HG03139 (cell line): Measurements from ENCODE around the gene LCE2A.
"Not testable (repeated sequence)": the region's sequence is repeated elsewhere in the genome, so short reads cannot be mapped to it uniquely, and the experiment has no call there.

Source experiments
- ATAC-seq: cut with Tn5 transposase; IDR thresholded peaks from one replicate; pipeline ENCODE4 v1.9.1; 2021; ENCODE audit not compliant: unreplicated experiment

Gene LCE2A, protein sequence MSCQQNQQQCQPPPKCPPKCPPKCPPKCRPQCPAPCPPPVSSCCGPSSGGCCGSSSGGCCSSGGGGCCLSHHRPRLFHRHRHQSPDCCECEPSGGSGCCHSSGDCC

DNA sequence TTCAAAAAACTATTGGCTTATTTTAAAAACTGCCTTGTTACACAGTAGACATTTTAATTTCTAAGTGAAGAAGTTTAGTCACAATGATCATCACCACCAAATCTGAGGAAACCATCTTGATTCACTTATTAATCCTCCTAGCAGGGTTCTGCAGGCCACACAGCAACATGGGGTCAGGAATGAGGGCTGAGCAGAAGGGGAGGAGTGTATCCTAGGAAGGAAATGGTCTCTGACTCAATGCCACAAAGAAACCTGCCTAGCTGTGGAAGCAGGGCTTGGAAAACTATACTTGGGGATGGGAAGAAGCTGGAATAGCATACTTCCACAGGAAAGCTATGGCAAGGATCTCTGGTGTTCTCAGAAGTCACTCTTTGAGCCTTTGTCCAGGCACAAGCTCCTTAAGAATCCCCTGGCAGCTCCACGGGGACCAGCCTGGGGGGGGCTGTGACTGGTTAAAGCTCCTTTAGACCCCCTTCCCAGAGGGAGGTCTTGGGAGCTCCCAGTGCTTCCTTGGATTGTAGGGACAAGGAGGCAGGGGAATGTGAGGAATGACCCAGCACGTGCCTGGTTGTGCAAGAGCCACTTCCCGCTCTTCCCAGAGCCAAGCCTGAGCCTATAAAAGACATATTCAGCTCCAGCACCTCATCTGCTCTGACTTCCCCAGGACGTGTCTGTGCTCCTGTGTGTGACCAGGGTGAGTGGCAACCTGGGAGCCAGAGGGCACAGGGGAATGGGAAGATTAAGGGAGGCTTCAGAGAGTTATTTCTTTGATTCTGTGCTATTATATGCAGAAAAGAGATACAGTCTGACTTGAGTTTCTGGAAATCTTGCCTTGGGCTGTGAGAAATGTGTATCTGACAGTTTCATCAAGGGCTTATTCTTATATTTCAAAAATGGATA is at the start of gene LCE2A:
LCE2A (plus strand) TSS at position 645 of the 900 bp plus-strand sequence. CDS start 557 bp downstream, outside the sequence.
- ATAC-seq, result no peak

DNA sequence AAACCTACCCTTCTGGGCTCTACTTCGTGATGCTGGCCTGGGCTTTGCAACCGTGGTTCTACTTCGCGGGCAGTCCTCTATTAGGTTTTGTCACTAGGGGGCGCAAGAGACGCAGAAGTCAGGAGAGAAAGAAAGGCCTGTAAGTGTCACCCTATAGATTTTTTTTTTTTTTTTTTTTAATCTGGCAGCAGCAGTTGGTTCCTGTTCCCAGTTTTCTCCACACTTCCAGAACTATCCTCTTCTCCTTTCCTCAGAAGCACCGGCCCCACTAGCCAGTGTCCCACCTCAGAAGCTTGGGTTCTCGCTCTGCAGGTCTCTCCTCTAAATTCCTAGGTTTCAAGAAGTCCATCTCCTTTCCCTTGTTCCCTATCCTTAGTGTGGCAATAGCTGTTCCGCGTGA is 44.0 kb upstream of the LCE2A start:
- ATAC-seq, result no peak

DNA sequence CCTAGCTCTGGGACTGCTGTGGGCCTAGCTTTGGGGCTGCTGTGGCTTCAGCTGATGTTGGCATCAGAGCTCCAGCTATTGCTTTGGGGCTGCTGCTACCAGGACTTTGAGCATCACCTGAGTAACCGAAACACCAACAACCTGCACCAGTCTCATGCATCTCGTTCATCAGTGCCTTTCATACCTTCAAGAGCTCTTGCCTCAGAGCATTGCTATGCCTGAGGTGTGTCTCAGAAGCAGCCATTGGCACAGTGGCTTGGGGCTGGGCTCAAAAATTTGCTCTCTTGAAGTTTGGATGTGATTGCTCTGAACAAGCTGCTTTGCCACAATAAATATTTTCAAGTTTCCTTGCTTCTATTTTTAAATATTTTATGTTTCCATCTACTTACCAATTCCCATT is 41.7 kb upstream of the LCE2A start:
- no peak for ATAC-seq

DNA sequence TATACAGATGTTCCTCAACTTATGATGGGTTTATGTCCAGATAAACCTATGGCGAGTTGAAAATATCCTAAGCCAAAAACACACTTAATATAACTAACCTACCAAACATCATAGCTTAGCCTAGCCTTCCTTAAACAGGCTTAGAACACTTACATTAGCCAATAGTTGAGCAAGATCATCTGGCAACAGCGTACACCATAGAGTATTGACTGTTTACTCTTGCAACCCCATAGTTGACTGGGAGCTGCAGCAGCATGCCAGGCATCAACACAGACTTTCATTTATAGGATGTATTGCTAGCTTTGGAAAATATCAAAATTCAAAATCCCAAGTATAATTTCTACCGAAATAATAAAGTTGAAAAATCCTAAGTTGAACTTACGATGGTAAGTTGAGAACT is 40.5 kb upstream of the LCE2A start:
- ATAC-seq, result no peak

DNA sequence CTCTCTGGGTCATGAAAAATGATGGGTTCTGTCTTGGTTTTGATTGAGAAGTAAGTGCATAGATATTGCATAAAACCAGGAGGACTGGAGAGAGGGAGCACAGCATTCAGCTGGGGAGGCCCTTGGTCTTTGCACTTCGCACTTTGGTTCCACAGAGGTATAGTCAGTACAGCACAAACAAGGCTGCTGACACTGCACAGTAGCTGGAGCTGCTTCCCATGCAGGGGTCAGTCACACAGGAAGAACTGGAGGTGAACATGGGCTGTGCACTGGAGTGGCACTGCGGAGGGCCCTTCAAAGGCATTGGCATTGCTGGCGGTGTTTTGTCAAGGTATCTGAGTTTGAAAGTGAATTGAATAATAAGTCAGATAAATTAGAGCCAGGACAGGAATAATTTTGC is 39.5 kb upstream of the LCE2A start:
- no peak for ATAC-seq

DNA sequence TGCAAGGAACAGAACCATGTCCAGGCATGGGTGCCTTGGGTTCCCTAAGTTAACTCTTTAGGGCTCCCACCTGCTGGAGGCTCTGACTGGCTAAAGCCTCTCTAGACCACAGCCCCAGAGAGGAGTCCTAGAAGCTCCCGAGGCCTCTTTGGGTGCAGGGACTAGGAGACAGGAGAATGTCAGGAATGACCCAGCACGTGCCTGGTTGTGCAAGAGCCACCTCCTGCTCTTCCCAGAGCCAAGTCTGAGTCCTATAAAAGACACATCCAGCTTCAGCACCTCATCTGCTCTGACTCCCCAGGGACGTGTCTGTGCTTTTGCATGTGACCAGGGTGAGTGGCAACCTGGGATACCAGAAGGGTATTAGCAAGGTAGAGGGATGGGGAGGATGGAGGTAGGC is 35.0 kb upstream of the LCE2A start, which contains the start of gene LCE2D:
LCE2D (plus strand) TSS at position 283 of the 400 bp plus-strand sequence. CDS start 726 bp downstream, outside the sequence.
- no peak for ATAC-seq

DNA sequence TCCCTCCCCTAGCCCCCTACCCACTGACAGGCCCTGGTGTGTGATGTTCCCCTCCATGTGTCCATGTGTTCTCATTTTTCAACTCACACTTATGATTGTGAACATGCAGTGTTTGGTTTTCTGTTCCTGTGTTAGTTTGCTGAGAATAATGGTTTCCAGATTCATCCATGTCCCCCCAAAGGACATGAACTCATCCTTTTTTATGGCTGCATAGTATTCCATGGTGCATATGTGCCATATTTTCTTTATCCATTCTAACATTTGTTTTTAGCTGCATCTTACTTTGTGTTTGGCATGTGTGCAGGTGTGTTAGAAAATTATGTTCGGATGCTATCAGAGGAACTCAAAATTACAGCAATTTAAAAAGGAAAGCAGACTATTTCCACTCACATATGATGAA is 32.0 kb upstream of the LCE2A start:
- ATAC-seq, result not testable (repeated sequence)

DNA sequence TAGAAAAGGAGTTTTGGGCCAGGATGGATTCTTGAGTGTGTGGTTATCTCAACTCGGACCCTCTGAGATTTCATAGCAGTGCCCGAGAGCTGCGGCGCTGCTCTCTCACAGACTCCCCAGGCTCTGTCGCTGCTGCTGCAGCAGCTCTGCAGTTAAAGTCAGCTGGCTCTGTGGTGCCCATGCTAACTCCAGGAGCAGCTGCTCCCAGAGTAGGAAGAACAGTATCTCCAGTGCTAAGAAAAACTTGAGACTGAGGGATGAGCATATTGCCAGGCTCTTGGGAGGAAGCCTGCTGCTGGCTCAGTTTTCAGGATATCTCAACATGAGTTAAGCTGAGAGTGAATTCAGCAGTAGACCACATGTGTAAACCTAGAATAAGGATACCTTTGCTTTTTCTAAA is 30.5 kb upstream of the LCE2A start:
- ATAC-seq, result no peak

DNA sequence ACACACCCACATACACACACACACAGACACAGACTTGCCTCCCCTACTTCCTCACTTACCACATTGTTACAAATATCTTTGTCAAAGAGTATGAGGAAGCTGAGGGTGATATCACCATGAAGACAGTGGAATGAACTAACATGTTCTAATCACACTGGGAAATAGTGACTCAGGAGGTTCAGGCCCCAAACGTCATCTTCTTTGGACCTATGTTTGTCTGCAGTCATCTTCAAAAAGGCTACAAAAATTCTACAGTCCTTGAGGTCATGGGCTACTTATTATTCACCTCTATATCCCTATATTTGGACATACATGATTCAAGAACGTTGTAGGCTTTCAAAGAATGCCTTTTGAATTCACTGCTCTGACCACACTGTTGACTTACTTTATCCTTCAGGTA is 25.1 kb upstream of the LCE2A start:
- ATAC-seq, result no peak

DNA sequence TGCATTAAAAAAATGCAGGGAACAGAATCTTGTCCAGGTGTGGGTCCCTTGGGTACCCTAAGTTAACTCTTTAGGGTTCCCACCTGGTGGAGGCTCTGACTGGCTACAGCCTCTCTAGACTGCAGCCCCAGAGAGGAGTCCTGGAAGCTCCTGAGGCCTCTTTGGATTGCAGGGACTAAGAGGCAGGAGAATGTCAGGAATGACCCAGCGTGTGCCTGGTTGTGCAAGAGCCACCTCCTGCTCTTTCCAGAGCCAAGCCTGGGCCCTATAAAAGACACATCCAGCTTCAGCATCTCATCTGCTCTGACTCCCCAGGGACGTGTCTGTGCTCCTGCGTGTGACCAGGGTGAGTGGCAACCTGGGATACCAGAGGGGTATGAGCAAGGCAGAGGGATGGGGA is 23.2 kb upstream of the LCE2A start, which contains the start of gene LCE2C:
LCE2C (plus strand) TSS at position 297 of the 400 bp plus-strand sequence. CDS start 737 bp downstream, outside the sequence.
- ATAC-seq, result not testable (repeated sequence)

DNA sequence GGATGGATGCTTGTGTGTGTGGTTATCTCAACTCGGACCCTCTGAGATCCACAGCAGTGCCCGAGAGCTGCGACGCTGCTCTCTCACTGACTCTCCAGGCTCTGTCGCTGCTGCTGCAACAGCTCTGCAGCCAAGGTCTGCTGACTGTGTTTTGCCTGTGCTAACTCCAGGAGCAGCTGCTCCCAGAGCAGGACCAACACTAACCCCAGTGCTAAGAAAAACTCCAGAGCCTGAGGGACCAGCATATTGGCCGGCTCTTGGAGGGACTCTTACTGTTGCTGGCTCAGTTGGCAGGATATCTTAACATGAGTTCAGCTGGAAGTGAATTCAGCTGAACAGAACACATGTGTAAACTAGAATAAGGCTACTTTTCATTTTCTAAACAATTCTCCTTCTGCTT is 18.7 kb upstream of the LCE2A start:
- no peak for ATAC-seq

DNA sequence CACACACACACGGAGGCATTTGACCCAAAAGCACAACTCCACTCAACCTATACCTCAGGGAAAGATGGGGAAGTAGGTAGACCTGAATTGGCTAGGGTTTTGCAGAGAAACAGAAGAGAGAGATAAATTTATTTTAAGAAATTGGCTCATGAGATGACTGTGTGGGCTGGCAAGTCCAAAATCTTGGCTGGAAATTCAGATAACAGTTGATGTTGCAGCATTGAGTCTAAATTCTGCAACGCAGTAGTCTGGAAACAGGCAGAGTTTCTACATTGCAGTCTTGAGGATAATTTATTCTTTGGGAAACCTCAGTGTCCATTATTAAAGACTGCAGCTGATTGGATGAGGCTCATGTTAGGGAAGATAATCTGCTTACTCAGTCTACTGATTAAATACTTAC is 16.5 kb upstream of the LCE2A start:
- no peak for ATAC-seq

DNA sequence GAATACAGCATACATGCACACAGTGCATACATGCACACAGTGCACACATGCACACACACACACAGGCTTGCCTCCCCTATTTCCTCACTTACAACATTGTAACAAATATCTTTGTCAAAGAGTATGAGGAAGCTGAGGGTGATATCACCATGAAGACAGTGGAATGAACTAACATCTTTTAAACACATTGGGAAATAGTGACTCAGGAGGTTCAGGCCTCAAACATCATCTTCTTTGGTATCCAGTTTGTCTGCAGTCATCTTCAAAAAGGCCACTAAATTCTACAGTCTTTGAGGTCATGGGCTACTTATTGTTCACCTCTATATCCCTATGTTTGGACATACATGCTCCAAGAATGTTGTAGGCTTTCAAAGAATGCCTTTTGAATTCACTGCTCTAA is 14.3 kb upstream of the LCE2A start:
- no peak for ATAC-seq

DNA sequence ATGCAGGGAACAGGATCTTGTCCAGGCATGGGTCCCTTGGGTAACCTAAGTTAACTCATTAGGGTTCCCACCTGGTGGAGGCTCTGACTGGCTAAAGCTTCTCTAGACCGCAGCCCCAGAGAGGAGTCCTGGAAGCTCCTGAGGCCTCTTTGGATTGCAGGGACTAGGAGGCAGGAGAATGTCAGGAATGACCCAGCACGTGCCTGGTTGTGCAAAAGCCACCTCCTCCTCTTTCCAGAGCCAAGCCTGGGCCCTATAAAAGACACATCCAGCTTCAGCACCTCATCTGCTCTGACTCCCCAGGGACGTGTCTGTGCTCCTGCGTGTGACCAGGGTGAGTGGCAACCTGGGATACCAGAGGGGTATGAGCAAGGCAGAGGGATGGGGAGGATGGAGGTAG is 12.3 kb upstream of the LCE2A start, which contains the start of gene LCE2B:
LCE2B (plus strand) TSS at position 301 of the 400 bp plus-strand sequence. CDS start 721 bp downstream, outside the sequence.
- ATAC-seq, result not testable (repeated sequence)

DNA sequence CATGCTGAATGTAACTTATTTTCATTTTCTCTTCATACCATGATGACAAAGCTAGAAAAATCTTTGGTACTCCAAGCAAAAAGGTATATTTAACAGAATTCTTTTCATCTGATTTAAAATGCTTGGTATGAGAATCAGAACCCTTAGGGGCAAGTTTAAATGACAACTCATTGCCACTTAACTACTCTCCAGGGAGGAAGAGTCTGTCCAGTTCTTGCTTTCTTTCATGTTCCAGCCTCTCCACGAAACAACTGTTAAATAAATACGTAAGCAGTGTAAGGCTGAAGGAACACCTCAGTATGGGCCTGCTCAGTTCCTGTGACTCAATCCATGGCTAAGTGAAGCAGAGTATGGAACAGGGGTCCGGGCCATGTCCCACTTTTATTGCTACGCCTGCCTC is 1.6 kb downstream of the LCE2A start:
- no peak for ATAC-seq

DNA sequence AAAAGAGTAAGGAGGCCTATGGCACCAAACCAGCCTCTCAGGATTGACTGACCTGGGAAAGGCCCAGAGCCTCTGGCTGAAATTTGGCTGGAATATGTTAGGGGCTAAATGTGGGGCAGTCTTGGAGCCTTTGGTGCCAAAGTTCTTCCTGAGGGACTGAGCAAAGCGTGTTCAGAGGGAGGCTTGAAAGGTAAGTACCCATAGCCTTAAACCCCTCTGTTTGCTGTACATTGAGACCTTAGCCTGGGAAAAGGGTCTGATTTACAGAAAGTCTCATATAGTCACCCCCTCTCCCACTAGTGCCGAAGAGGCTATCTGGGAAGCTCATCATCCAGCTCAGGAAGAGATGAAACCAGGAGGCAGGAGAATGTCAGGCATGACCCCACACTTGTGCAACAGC is 9.7 kb downstream of the LCE2A start, which contains the start of gene LCE4A:
LCE4A (plus strand) TSS at position 301 of the 400 bp plus-strand sequence. CDS start 916 bp downstream, outside the sequence.
- ATAC-seq, result no peak

DNA sequence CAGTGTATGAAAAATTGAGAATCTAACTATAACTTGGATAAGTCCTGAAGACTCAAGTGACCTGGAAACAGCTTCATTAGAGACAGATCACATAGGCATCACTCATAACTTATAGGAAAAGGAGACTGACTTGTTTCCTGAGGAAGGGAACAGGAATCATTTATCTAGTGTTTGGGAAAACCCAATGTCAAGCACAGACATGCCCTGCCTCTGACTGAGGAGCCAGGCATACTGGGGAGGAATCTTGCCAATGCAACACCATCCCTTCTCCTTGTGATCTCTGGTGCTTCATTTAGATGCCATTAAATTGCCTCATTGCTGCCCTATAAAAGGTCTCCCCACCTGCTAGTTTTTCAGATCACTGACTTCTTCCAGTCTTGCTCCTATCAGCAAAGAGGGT is 20.1 kb downstream of the LCE2A start:
- no peak for ATAC-seq

DNA sequence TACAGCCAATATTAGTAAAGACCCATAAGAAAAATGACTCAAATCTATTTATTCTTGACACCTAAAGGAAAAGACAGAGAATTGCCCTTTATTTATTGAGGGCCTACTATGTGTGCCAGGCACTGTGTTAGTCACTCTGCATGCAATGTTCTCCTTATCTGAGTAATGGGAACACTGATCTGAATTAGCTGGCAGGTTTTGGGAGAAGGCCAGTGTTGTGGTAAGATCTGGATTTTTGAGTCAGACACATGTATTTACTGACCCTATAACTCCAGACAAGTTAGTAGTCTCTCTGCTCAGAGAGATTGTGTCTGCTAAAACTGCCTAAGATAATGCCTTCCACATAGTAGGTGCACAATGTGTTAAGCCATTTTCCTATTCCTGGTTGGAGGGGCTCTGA is 27.1 kb downstream of the LCE2A start:
- no peak for ATAC-seq

DNA sequence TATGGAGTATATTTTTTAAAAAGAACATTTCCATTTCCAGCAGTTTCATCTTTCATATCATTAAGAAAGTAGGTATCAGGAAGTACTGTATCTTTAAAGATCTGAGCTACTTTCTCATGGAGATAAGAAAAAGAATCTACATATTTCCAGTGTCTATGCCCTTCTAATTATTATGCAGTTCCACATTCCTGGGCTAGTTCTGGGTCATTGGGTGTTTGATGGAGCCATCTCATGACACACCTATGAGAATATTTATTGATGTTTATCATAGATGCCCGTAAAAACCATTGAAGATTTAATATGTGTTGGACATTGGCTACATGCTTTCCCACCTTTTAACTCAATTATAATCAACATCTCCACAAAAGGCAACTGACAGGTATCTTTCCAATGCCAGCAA is 30.8 kb downstream of the LCE2A start:
- ATAC-seq, result no peak

DNA sequence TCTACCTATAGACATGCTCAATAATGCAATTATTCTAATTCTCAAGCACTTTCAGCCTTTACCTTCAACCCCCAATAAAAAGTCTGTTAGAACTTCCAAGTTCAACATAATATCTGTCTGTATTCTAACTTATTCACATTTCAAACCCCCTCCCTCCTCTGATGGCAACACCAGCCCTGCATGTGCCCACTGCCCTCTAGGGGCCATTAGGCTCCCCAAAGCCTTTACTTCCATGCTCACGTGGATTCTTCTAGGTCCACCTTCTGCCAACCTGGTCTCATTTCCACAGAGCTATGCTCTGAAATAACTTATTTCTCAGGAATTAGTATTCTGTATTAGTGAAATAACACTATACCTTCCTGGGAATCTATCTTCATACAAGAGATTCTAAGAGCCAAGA is 37.5 kb downstream of the LCE2A start:
- no peak for ATAC-seq

DNA sequence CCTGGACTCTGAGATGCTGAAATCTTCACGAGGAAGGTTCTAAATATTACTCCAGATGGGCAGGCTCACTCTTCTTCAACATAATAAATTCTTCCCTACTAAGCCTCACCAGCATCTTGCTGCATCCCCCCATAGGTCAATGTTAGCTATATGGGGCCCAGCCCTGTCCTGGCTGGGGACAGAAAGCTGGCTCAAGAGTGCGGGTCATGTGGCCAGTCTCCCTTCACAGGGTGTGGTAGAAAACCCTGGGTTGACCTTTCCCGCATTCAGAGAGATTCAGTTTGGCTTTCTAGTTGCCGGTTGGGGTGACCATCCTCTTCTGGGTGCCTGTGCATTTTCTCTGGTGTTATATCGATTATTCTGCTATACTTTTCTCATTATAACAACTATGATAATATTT is 39.9 kb downstream of the LCE2A start:
- ATAC-seq, result no peak

DNA sequence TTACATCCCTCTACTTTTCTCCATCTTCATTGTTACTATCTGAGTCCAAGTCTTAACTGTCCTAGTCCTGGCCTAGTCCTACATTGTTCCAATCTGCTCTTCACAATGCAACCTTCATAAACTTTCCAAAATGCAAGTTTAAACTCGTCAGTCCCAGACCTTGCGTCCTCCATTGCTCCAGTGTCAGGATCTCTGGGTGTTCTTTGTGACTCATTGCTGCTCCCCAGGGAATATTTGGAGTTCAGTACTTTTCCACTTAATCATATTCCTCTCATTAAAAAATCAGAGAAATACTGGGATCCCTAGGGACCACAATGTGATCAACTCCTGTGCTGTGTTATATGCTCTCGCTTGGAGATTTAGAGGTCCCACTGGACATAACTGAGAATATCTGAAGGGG is 41.7 kb downstream of the LCE2A start:
- ATAC-seq, result no peak
